NCI-H2107 (cell line): ENCODE results near the gene LETM1.

Experiments used
- DNase-seq: peaks from one replicate; lab custom pipeline; 2025; lab: John Stamatoyannopoulos, UW

LETM1 gene

GRCh38 chr4:1872870-1873269 is 16.9 kb upstream of the LETM1 start:
- no peak for DNase-seq

- DNase-seq: no peak
Measured at GRCh38 chr4:1871471-1872021, 15.6 kb upstream of the LETM1 start.

DNA sequence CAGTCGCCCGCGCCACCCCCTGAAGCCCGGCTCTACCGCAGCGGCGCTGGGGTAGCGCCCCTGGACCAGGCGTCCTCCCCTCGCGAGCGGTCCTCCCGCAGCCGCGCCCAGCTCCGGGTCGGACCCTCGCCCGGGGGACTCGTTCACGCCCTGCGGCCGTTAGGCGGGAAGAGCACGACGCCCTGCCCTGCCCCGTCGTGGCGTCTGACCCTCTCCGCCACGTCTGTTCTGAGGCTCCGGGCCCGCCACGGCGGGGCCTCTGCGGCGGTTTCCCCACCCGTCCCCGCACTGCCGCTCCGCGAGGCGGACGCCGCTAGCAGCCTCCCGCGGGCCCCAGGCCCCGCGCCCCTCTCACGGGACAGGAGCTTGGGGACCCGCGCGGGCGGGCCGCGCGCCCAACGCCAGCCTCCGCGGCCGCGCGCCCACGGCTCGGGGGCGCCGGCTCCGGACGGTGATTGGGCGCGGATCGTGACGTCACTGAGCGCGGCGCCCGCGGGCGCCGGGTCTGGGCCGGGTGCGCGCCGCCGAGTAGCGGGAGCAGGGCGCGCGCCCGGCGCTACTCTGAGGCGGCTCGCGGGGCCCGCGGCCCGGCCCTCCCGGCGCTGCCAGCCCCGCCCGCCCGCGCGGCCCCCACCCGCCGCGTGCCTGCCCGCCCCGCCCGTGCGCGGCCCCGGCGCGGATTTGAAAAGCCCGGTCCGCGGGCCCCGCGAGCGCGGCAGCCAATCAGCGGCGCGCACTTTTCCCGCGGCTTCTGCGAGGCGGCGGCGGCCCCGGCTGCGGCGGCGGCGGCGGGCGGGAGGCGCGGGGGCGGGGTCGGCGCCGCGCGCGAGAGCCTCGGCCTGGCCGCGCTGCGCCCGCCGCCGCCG is 14.9 kb upstream of the LETM1 start, which contains the start of gene NSD2:
TSS of gene NSD2 (plus strand) at position 816 of the 866 bp plus-strand sequence. CDS start 29,262 bp downstream, outside the sequence.
- DNase-seq: peak; percentile 81

DNA sequence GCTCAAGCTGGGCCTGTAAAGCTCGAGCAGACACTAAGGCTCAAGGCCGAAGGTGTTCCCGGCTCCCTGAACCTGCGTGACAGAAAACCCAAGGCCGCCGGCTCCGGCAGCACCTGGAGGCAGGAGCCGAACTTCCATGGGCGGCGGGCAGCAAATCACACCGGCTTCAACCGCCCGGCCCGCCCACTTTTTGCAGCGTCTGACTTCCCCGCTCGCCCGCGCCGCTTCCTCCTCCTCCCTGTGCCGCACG is 14.3 kb upstream of the LETM1 start:
- peak; percentile 51 for DNase-seq

GRCh38 chr4:1869530-1870327 is 13.8 kb upstream of the LETM1 start:
- DNase-seq: no peak

- DNase-seq: no peak
Measured at GRCh38 chr4:1868912-1869311, 13.0 kb upstream of the LETM1 start.

DNA sequence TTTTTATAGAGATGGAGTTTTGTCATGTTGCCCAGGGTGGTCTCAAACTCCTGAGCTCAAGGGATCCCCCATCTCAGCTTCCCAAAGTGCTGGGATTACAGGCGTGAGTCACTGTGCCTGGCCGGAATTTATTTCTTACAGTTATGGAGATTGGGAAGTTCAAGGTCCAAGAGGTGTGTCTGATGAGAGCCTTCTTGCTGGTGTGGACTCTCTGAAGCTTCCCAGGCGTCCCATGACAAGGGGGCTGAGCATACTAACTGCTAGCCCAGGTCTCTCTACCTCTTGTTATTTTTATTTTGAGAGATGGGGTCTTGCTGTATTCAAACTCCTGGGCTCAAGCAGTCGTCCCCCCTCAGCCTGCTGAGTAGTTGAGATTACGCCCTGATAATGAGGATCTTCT is 12.3 kb upstream of the LETM1 start:
- DNase-seq: no peak

GRCh38 chr4:1866189-1866661 is 10.3 kb upstream of the LETM1 start:
- peak; percentile 25 for DNase-seq

DNA sequence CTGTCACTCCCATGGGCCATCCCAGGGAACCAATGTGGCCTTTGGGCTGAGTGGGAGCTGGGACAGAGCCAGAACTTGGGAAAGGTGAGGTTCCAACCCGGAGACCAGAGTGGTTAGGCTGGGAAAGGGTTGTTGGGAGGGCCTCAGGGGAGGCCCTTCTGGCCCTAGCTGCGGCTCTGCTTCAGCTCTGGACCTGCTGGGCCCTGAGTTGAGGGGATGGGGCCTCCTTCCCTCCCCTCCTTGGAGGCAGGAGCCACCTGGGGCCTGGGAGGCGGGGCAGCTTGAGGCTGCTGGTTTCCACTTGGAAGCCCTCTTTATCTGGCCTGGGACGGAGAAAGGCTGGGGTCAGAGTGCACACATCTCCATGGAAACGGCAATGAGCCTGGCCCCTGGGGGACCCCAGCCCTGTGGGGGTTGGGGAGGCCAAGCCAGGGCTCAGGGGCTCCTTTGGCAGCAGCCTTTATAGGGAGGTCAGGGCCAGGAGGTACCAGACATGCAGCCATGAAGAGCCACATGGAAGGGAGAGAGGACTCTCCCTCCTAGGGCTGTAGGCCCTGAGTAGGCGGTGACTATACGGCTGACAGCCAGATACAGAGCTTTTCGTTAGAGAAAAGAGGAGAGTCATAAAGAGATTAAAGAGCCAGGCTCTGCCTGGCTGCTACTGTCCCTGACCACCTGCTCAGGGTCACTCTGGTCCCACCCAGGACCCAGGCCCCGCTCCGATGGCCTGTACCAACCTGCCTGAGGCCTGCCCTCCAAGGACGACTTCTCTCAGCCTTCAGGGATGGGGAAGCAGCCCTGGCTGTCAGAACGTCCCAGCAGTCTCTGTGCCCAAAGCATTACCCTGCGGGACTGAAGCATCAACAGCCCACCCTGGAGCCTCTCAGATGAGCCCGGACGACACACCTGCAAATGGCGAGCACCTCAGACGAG is 8.4 kb upstream of the LETM1 start:
- no peak for DNase-seq

DNA sequence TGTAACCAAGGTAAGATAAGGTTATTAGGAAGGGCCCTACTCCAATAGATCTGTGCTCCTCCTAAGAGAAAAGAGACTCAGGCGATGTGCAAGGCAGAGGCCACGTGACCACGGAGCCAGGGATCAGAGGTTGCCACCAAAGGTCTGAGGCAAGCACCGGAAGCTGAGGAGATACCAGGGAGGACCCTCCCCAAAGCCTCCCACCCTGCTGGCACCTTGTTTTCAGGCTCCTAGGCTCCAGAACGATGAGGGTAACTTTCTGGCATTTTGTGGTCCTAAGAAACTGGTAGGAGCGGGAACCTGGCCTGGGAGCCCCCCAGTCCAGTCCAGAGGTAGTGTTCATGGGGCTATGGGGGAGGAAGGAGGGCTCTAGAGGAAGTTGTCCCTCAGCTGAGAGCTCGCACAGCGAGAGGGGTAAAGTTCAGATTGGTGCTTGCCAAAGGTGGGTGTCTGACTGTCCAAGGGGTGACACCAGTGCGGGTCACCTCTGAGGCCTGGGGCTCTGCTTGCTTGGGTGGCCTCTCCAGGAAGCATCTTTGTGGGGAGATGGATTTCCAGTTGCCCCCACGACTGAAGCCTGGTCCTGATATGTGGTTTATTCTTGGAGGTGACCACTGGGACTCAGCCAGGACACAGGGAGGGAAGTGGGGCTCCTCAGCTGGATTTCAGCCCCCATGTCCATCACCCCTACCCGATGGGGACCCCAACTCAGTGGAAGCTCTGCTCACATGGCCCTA is 7.5 kb upstream of the LETM1 start:
- no peak for DNase-seq

DNA sequence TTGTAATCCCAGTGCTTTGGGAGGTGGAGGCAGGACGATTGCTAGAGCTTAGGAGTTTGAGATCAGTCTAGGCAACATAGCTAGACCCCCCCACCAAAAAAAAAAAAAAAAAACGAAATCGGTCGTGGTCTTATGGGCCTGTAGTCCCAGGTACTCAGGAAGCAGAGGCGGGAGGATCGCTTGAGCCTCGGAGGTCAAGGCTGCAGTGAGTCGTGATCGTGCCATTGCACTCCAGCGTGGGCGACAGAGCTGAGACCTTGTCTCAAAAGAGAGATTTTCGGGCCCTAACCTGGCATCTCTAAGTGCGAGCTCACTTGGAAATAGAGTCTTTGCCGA is 7.0 kb upstream of the LETM1 start:
- DNase-seq: no peak

DNA sequence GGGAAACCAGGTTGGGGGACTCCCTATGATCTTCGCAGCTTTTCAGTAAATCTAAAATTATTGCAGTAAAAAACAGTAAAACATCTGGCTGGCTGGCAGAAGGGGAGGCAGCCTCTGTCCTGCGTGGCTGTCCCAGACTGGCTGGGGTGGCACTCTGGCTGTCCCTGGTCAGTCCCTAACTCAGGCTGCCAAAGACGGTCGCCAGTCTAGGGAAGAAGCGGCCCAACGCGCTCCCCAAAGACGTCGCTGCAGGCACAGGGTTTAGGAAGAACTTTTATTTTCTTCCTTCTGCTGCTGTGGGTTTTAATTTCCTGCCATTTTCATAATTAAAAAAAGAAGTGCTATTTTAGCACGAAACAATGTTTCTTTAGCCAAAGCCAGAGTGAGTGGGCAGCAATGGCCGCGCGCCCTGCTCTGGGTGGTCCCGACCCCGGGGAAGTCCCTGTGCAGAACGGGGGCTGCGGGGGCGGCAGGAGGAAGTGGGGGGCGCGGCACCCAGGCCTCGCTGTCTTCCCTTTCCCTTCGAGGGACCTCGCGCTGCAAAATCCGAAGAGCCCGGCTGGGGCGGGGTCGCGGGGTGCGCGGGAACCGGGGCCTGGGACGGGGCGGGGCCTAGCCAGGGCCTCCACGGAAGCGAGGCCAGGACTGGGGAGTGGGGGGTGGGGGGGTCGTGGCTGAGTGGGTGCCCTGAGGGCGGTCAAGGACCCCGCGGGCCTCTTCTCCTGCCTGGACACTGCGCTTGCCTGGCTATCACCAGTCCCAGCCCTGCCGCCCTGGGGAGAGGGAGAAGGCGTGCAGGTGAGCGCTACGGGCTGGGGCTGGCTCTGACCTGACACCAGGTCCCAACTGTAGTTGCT is 6.3 kb upstream of the LETM1 start:
- DNase-seq: no peak

DNA sequence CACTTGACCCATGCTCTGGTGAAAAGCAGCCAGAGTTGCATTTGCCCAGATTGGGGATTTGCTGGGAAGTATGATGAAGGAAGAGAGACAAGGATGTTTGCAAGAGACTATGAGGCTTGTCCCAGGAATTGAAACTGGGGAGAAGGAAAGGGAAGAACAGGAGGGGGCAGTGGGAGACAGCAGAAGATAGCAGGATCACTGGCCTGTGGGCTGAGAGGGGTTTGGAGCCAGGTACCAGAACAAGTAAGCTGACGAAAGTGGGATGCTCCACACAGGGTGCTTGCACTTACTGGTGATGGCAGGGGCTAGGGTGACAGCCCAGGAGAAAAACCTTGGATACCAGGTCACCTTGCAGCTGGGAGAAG is 3.4 kb upstream of the LETM1 start:
- no peak for DNase-seq

GRCh38 chr4:1857931-1858330 is 2.0 kb upstream of the LETM1 start:
- no peak for DNase-seq

DNA sequence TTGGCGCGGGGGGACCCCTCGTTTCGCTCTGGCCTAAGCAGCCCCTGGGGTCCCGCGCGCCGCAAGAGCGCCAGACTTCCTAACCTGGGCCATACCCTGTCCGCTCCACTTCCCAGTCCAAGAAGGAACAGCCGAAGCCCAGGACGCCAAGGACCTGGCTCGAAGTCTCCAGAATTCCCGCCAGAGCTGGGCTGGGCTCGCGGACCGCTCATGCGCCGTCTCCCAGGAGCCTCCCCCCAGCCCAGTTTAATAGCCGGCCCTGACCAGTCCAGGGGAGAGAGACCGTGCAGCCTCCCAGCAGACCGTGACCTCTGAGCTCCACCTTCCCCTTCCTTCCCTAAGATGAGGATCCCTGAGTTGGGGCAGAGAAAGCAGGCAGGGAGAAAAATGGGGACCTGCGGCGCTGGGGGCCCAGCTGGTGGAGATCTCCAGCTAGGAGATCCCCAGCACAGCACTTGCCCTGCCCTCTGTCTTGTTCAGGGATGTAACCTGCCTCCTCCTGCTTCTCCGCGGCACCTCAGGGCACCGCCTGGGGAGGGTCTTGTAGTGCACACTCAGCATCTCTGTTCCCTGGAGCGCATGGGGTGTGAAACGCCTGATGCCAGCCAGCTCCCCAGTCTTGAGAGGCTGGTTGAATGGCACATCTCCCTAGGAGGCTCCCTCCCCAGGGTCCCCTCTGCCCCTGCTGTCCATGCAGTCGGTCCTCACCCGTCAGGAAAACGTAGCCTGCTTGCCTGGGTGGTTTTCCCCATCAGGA is 1.2 kb upstream of the LETM1 start:
- no peak for DNase-seq

GRCh38 chr4:1855333-1856070 is 454 bp downstream of the LETM1 start:
- no peak for DNase-seq

DNA sequence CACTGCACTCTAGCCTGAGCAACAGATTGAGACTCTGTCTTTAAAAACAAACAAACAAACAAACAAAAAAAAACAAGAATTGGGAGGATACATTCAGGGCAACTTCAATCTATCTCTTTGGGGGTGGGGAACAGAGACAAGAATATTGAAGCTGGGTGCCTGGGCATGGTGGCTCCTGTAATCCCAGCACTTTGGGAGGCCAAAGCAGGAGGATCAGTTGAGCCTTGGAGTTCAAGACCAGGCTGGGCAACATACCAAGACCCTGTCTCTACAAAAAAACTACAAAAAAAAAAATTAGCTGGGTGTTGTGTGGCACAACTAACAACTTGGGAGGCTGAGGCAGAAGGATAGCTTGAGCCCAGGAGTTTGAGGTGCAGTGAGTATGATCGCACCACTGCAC is 1.2 kb downstream of the LETM1 start:
- DNase-seq: no peak

DNA sequence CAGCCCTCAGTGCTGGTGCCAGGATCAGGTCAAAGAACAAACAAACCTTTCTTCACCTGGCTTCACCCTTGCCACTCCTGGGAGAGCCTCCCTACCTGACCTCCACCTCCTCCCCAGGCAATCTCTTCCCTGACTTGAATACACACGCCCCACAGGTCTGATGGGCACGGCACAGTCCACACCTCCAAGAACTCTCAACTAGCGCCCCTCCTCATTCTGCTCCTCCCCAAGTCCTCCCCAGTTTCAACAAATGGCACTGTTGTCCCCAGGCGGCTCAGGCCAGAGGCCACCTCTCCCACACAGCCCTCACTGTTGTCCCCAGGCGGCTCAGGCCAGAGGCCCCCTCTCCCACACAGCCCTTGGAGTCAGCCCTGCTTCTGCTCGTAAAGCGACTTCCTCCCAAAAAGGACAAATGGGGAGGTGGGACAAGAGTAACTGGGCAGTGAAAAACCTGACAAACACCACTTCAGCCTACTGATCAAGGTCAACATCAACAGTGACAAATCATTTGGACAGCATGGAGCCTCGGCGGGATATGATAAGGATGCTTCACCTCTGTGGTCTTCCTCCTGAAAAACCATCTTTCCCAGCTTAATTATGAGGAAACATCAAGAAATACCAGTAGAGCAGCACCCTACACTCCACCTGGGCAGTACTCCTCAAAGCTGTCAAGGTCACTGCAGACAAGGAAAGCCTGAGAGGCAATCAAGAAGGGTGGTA is 2.9 kb downstream of the LETM1 start:
- no peak for DNase-seq
